Keratinocyte (primary cell): Measurements from ENCODE around the gene F2. TPM values are rescaled to one million over a fixed set of nuclear protein-coding genes. Genes with fewer than 3 reads are reported as not detected.

Experiments
- DNase-seq: peaks from one replicate; pipeline ENCODE4 v3.0.0-alpha.2; 2011; ENCODE audit warnings: low read depth, missing footprints, low spot score
- FAIRE-seq: peaks from 2 replicates; lab custom pipeline; 2011; peaks lifted over from hg19 to GRCh38; lab: Jason Lieb, UNC
- H2AFZ ChIP-seq: 2 replicates; pipeline ENCODE4 v1.6.0; 2012; ENCODE audit warnings: low read length, control low read depth, inconsistent platforms; ENCODE audit not compliant: control insufficient read depth
- H3K27ac ChIP-seq: 2 replicates; pipeline ENCODE4 v1.5.1; 2011; ENCODE audit warnings: low read length; ENCODE audit not compliant: control insufficient read depth, insufficient read depth
- H3K27me3 ChIP-seq: 3 replicates; pipeline ENCODE4 v1.6.0; 2011; ENCODE audit warnings: low read length; ENCODE audit not compliant: control insufficient read depth, insufficient read depth; ENCODE audit errors: extremely low read depth
- H3K36me3 ChIP-seq, 2 experiments: 2 replicates in 1 of 2; 3 replicates in 1 of 2; pipeline ENCODE4 v1.5.1; 2011; ENCODE audit warnings: low read length in 2 of 2, mild to moderate bottlenecking in 1 of 2; ENCODE audit not compliant: control insufficient read depth in 2 of 2, insufficient read depth in 2 of 2; ENCODE audit errors: extremely low read depth in 1 of 2
- H3K4me1 ChIP-seq: 3 replicates; pipeline ENCODE4 v1.5.1; 2011; ENCODE audit warnings: low read length; ENCODE audit not compliant: control insufficient read depth, insufficient read depth; ENCODE audit errors: extremely low read depth
- H3K4me2 ChIP-seq: 3 replicates; pipeline ENCODE4 v1.6.0; 2011; ENCODE audit warnings: low read depth, low read length; ENCODE audit not compliant: control insufficient read depth, insufficient read depth; ENCODE audit errors: extremely low read depth
- H3K4me3 ChIP-seq, 3 experiments: fragments of 200-600 bp in 1 of 3; sonication (generic) in 1 of 3; 2 replicates in 2 of 3; 3 replicates in 1 of 3; pipeline ENCODE4 v1.5.1; 2011 to 2016; ENCODE audit warnings: low read length in 3 of 3, mild to moderate bottlenecking in 3 of 3, control low read depth in 2 of 3, inconsistent platforms in 1 of 3, low read depth in 1 of 3, mixed read lengths in 1 of 3, mixed run types in 1 of 3, moderate library complexity in 1 of 3; ENCODE audit not compliant: control insufficient read depth in 2 of 3, insufficient read depth in 2 of 3; ENCODE audit errors: extremely low read depth in 1 of 3
- H3K79me2 ChIP-seq: 2 replicates; pipeline ENCODE4 v1.6.0; 2012; ENCODE audit warnings: low read length; ENCODE audit not compliant: control insufficient read depth, insufficient read depth
- H3K9ac ChIP-seq: 3 replicates; pipeline ENCODE4 v1.6.0; 2011; ENCODE audit warnings: low read length; ENCODE audit not compliant: control insufficient read depth, insufficient read depth; ENCODE audit errors: extremely low read depth
- H3K9me1 ChIP-seq: 3 replicates; pipeline ENCODE4 v1.6.0; 2011; ENCODE audit warnings: low read length; ENCODE audit not compliant: control insufficient read depth, insufficient read depth; ENCODE audit errors: extremely low read depth
- H3K9me3 ChIP-seq: 2 replicates; pipeline ENCODE4 v1.5.1; 2012; ENCODE audit warnings: low read depth, low read length; ENCODE audit not compliant: control insufficient read depth
- H4K20me1 ChIP-seq: 3 replicates; pipeline ENCODE4 v1.6.0; 2011; ENCODE audit warnings: low read length; ENCODE audit not compliant: control insufficient read depth, insufficient read depth; ENCODE audit errors: extremely low read depth
- CTCF ChIP-seq, 3 experiments: IDR thresholded peaks in 1 of 3; conservative IDR thresholded peaks in 1 of 3; optimal IDR thresholded peaks in 1 of 3; 2 replicates in 2 of 3; 3 replicates in 1 of 3; pipeline versions ENCODE3 to v1.5.1; 2011; ENCODE audit warnings: low read length in 3 of 3, mild to moderate bottlenecking in 3 of 3, moderate library complexity in 2 of 3, control low read depth in 1 of 3, inconsistent platforms in 1 of 3; ENCODE audit not compliant: insufficient read depth in 2 of 3; ENCODE audit errors: extremely low read depth in 1 of 3
- EZH2 ChIP-seq: IDR thresholded peaks from one replicate; pipeline ENCODE4 v1.6.1; 2012; ENCODE audit warnings: inconsistent platforms, mild to moderate bottlenecking, low read length, moderate library complexity
- dilution Hi-C: fragments of 300-500 bp; cut with MboI; formaldehyde crosslinking; loops from one replicate; pipeline ENCODE4 v1.7.0; 2020; ENCODE audit warnings: low sequenced_read_pairs; ENCODE audit not compliant: extremely low pct_ligation_motif_present
- polyA plus RNA-seq, 5 experiments: library from polyadenylated mRNA; depleted of rRNA in 3 of 5; stranded (reverse) in 3 of 5; stranded (forward) in 1 of 5; unstranded in 1 of 5; fragments of >200 nt; gene quantifications; 1 replicate in 1 of 5; 2 replicates in 3 of 5; 3 replicates in 1 of 5; pipeline versions ENCODE4 v1.2.1 to v1.2.3, GENCODE V29; 2011 to 2012; ENCODE audit warnings: missing spikeins in 2 of 5, low read depth in 1 of 5, low replicate concordance in 1 of 5

Gene F2
- polyA plus RNA-seq, 1 donor (not counting 4 experiments of a cell fraction or from before 2014, with no cell fraction given) = not detected

GRCh38 chr11:46736615-46737014, 17.6 kb downstream of the F2 start:
- TF ChIP-seq CTCF (optimal IDR thresholded peaks at IDR 0.05 in 1 of 3, IDR thresholded peaks at IDR 0.05 in 1 of 3, conservative IDR thresholded peaks at IDR 0.05 in 1 of 3; ENCODE audit: extremely low read depth in 1 of 3, insufficient read depth in 2 of 3, low read length in 3 of 3) (no peak), EZH2 (no peak)
- DNase-seq = no peak
- Histone ChIP-seq H3K4me1 (no peaks in the 10 kb centered on the region), H4K20me1 (no peaks in the 10 kb centered on the region), H3K36me3 (peaks cover under 1 to 1% of the 10 kb centered on the region in 2 experiments), H3K9me1 (no peaks in the 10 kb centered on the region), H3K4me3 (no peak overlapping the region), H3K9ac (no peak overlapping the region), H3K79me2 (no peaks in the 10 kb centered on the region), H2AFZ (no peak overlapping the region), H3K27ac (no peak overlapping the region), H3K4me2 (no peak overlapping the region), H3K27me3 (no peaks in the 10 kb centered on the region), H3K9me3 (no peaks in the 10 kb centered on the region)
- no peak for FAIRE-seq
- dilution Hi-C loops = no loop called here

GRCh38 chr11:46737699-46738098, 18.7 kb downstream of the F2 start:
- H2AFZ ChIP-seq = no peak overlapping the region
- no peak overlapping the region for H3K9ac ChIP-seq
- H3K36me3 ChIP-seq = peaks cover 5 to 11% of the 10 kb centered on the region in 2 experiments
- no peak overlapping the region for H3K4me2 ChIP-seq
- dilution Hi-C loops = no loop called here
- no peak overlapping the region for H3K4me3 ChIP-seq
- TF ChIP-seq EZH2 (no peak), CTCF (optimal IDR thresholded peaks at IDR 0.05 in 1 of 3, IDR thresholded peaks at IDR 0.05 in 1 of 3, conservative IDR thresholded peaks at IDR 0.05 in 1 of 3; ENCODE audit: extremely low read depth in 1 of 3, insufficient read depth in 2 of 3, low read length in 3 of 3) (no peak)
- no peaks in the 10 kb centered on the region for H3K9me3 ChIP-seq
- no peaks in the 10 kb centered on the region for H3K79me2 ChIP-seq
- DNase-seq (no peak), FAIRE-seq (no peak)
- no peak overlapping the region for H3K27ac ChIP-seq
- no peaks in the 10 kb centered on the region for H4K20me1 ChIP-seq
- no peaks in the 10 kb centered on the region for H3K4me1 ChIP-seq
- H3K27me3 ChIP-seq = no peaks in the 10 kb centered on the region
- H3K9me1 ChIP-seq = no peaks in the 10 kb centered on the region
